Esophagus muscularis mucosa (tissue), 4 donors: ENCODE results near the gene THOC6.

Experiments
- CTCF ChIP-seq, 3 experiments: fragments of 200-600 bp in 2 of 3; fragments of 450-650 bp in 1 of 3; sonication (generic) in 2 of 3; IDR thresholded peaks; one replicate each; pipeline ENCODE4 v1.5.1; 2017 to 2019; ENCODE audit warnings: antibody characterized with exemption in 3 of 3, mild to moderate bottlenecking in 2 of 3, moderate library complexity in 1 of 3
- EP300 ChIP-seq: sonication (generic); formaldehyde crosslinking; IDR thresholded peaks from one replicate; pipeline ENCODE4 v1.6.1; 2017; ENCODE audit warnings: antibody characterized with exemption
- POLR2A ChIP-seq: fragments of 450-650 bp; IDR thresholded peaks from one replicate; pipeline ENCODE4 v1.6.1; 2017; ENCODE audit warnings: antibody characterized with exemption, moderate library complexity, mild to moderate bottlenecking, low read depth
- POLR2AphosphoS5 ChIP-seq, 2 donors: sonication (generic); formaldehyde crosslinking; IDR thresholded peaks; one replicate each; pipeline ENCODE4 v1.6.1; 2017; ENCODE audit warnings: antibody characterized with exemption in 2 of 2

DNA sequence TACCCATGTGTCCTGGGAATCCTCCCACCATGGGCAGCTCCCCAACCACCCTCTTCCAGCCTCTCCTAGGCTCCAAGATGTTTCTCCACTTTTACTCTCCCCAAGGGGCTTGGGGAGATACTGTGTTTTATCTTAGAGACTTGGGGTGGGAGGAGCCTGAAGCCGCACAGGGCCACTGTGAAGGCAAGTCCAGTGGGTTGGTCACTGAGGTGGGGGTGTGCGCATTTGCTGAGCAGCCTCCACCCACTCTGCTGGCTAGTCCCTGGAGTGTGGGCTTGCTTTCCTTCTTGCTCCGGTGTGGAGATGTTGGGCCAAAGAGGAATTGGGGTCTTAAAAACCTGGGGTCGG lies 15.2 kb upstream of the THOC6 start:
- no peak for TF ChIP-seq POLR2AphosphoS5 (IDR thresholded peaks at IDR 0.05)
- TF ChIP-seq CTCF (IDR thresholded peaks at IDR 0.05), result no peak
- TF ChIP-seq EP300, result no peak
- TF ChIP-seq POLR2A, result no peak
